GM12891 (cell line): ENCODE data around the gene TMEM150A.

Source experiments
- POLR2A ChIP-seq: IDR thresholded peaks from 2 replicates; pipeline ENCODE4 v1.6.1; 2011; ENCODE audit warnings: low read depth, low read length, control low read depth
- TAF1 ChIP-seq: IDR thresholded peaks from 2 replicates; pipeline ENCODE4 v1.6.1; 2011; ENCODE audit warnings: low read depth, low read length, control low read depth

DNA sequence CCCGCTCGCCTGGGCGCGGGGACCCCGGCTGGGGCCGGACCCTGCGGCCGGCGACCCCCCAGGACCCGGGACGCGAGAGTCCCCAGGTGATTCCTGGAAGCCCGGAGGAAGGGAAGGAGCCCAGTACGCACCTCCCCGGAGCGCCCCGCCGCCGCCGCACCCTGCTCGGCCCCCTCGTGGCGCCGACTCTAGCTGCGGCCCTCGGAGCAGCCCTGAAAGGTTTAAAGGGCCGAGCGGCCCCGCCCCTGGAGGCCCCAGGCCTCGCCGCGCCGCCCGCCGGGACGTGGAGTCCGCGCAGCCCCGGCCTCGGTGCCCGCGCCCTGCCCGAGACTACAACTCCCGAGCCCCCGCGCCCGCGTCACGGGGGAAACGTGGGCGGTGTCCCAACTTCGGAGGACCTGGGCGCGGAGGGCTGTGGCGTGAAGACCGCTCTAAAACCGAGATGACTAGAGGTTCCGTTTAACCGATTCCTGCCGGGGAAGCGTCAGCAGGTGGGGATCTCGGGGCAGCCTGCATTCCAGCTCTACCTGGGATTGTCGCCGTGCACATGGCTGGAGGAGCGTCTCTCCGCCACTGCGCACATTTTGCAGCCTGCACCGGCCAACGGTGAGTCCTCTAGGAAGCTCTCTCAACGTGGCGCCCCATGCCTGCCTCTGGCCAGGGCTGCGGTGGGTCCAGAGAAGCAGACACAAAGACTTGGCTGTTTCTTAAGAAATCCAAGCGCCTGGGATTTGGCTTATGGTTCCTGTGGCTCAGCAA, at the start of gene TMEM150A:
- TF ChIP-seq TAF1 (no peak), POLR2A (no peak)
